ENCODE measurements around the gene PRPF40B.

DNA sequence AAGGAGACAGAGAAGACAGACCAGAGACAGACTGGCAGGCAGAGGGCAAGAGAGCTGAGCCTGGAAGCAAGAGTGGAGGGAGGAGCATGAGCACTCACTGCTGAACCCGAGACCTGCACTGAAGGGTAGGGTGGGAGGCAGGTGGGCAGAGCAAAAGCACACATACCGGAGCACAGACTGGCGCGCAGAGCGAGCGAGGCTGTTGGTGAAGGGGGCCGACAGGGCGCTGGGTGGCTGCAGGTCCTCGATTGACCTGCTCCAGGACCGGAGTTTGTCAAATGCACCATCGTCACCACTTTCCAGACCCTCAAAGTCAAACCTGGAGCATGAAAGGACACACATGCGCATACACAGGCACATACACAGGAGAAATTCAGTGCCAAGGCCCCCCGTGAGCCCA lies 34.9 kb downstream of the PRPF40B start:
- TF ChIP-seq, protein P1, sequence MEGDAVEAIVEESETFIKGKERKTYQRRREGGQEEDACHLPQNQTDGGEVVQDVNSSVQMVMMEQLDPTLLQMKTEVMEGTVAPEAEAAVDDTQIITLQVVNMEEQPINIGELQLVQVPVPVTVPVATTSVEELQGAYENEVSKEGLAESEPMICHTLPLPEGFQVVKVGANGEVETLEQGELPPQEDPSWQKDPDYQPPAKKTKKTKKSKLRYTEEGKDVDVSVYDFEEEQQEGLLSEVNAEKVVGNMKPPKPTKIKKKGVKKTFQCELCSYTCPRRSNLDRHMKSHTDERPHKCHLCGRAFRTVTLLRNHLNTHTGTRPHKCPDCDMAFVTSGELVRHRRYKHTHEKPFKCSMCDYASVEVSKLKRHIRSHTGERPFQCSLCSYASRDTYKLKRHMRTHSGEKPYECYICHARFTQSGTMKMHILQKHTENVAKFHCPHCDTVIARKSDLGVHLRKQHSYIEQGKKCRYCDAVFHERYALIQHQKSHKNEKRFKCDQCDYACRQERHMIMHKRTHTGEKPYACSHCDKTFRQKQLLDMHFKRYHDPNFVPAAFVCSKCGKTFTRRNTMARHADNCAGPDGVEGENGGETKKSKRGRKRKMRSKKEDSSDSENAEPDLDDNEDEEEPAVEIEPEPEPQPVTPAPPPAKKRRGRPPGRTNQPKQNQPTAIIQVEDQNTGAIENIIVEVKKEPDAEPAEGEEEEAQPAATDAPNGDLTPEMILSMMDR (IDR thresholded peaks at IDR 0.05) = no peak
- no peak for TF ChIP-seq POLR2A (IDR thresholded peaks at IDR 0.05)
